HepG2 (cell line): ENCODE measurements around the gene MYBPC2. TPM values are rescaled to one million over a fixed set of nuclear protein-coding genes. Genes with fewer than 3 reads are reported as not detected.

ENCODE experiments used
- GABPA ChIP-seq, 2 experiments: IDR thresholded peaks; 2 replicates each; pipeline ENCODE4 v1.6.1; 2011 to 2016; ENCODE audit warnings: low read depth in 2 of 2, low read length in 1 of 2, missing biosample characterization in 1 of 2, missing genetic modification characterization in 1 of 2
- GMEB1 ChIP-seq: sonication (generic); formaldehyde crosslinking; IDR thresholded peaks from 2 replicates; pipeline ENCODE4 v1.5.1; 2020; ENCODE audit warnings: missing genetic modification reagents, mild to moderate bottlenecking, borderline replicate concordance
- KDM5A ChIP-seq: fragments of 200-600 bp; sonication (generic); IDR thresholded peaks from 2 replicates; pipeline ENCODE4 v1.7.0; 2018; ENCODE audit warnings: antibody characterized with exemption, mild to moderate bottlenecking, low read length, borderline replicate concordance
- MBD4 ChIP-seq: IDR thresholded peaks from 2 replicates; pipeline ENCODE4 v1.6.1; 2012; ENCODE audit warnings: low read length, inconsistent platforms, borderline replicate concordance
- MTERF4 ChIP-seq: sonication (generic); formaldehyde crosslinking; IDR thresholded peaks from 2 replicates; pipeline ENCODE4 v1.8.0; 2023; ENCODE audit warnings: mild to moderate bottlenecking, missing genetic modification reagents
- RBM39 ChIP-seq: fragments of 200-400 bp; formaldehyde crosslinking; IDR thresholded peaks from one replicate; pipeline ENCODE4 v1.6.1; 2018; ENCODE audit warnings: antibody characterized with exemption, mild to moderate bottlenecking, low read depth, low read length; ENCODE audit not compliant: poor library complexity, severe bottlenecking
- RFX3 ChIP-seq: IDR thresholded peaks from 2 replicates; pipeline ENCODE4 v1.6.1; 2016; ENCODE audit warnings: missing biosample characterization, missing genetic modification reagents
- RFXANK ChIP-seq: IDR thresholded peaks from 2 replicates; pipeline ENCODE4 v1.6.1; 2016
- RXRA ChIP-seq: sonication (generic); formaldehyde crosslinking; IDR thresholded peaks from 2 replicates; pipeline ENCODE4 v1.5.1; 2020; ENCODE audit warnings: missing genetic modification reagents
- SMAD3 ChIP-seq: sonication (generic); formaldehyde crosslinking; IDR thresholded peaks from 2 replicates; pipeline ENCODE4 v1.4.0; 2020; ENCODE audit warnings: missing genetic modification reagents
- ZMYM4 ChIP-seq: sonication (generic); formaldehyde crosslinking; IDR thresholded peaks from 2 replicates; pipeline ENCODE4 v1.8.1; 2023; ENCODE audit warnings: mild to moderate bottlenecking, missing genetic modification reagents
- ZNF451 ChIP-seq: sonication (generic); formaldehyde crosslinking; IDR thresholded peaks from 2 replicates; pipeline ENCODE4 v1.5.0; 2020; ENCODE audit warnings: mild to moderate bottlenecking, missing genetic modification reagents
- ZNF550 ChIP-seq: sonication (generic); formaldehyde crosslinking; IDR thresholded peaks from 2 replicates; pipeline ENCODE4 v1.4.0; 2020; ENCODE audit warnings: mild to moderate bottlenecking, missing genetic modification reagents, borderline replicate concordance
- ZNF639 ChIP-seq: conservative IDR thresholded peaks from 2 replicates; pipeline ENCODE4 v1.6.1; 2018; ENCODE audit warnings: missing genetic modification reagents
- polyA plus RNA-seq, 8 experiments: library from polyadenylated mRNA; depleted of rRNA in 3 of 8; stranded (reverse) in 7 of 8; unstranded in 1 of 8; fragments of >200 nt; fragmentation: Illumina TruSeq in 4 of 8; extraction: Trizol in 4 of 8; gene quantifications; 2 replicates each; pipeline versions ENCODE4 v1.2.1 to v1.2.3, GENCODE V29; 2011 to 2016; ENCODE audit warnings: low read depth in 4 of 8, missing spikeins in 1 of 8, mixed read lengths in 1 of 8; ENCODE audit not compliant: insufficient read depth in 1 of 8
- total RNA-seq, 5 experiments: library from RNA; depleted of rRNA; stranded (reverse); fragments of >200 nt; fragmentation: Illumina TruSeq; extraction: Trizol; gene quantifications; 2 replicates each; pipeline ENCODE4 v1.2.3, GENCODE V29; 2016; ENCODE audit warnings: low read depth in 1 of 5
- TF ChIP-seq, protein P1 (sequence below): sonication (generic); formaldehyde crosslinking; IDR thresholded peaks from 2 replicates; pipeline ENCODE4 v1.5.0; 2020; ENCODE audit warnings: mild to moderate bottlenecking, missing genetic modification reagents
- TF ChIP-seq, protein P2 (sequence below): sonication (generic); formaldehyde crosslinking; conservative IDR thresholded peaks from 2 replicates; pipeline ENCODE4 v1.8.0; 2022; ENCODE audit warnings: low read depth, missing genetic modification reagents
- TF ChIP-seq, protein P3 (sequence below): sonication (generic); formaldehyde crosslinking; IDR thresholded peaks from 2 replicates; pipeline ENCODE4 v1.8.1; 2022; ENCODE audit warnings: low read depth, mild to moderate bottlenecking, missing genetic modification reagents

Gene MYBPC2
- total and polyA plus RNA-seq, 2 of the 13 experiments (the other 11 are each of a cell fraction or from before 2014, with no cell fraction given) = not detected

- TF ChIP-seq RFXANK (CRISPR knock-in tag) (no peak), GMEB1 (CRISPR knock-in tag) (no peak), RXRA (no peak), RBM39 (no peak), SMAD3 (CRISPR knock-in tag) (no peak), ZNF451 (CRISPR knock-in tag) (no peak), KDM5A (no peak), GABPA (IDR thresholded peaks at IDR 0.05; ENCODE audit: low read depth, low read length) (no peak), GABPA (CRISPR knock-in tag; IDR thresholded peaks at IDR 0.05; ENCODE audit: low read depth) (no peak), RFX3 (no peak), MBD4 (no peak), ZNF639 (no peak), ZMYM4 (0 out of 2 replicates have a peak, but pooled peaks have one; percentile 22), MTERF4 (CRISPR knock-in tag) (0 out of 2 replicates have a peak, but pooled peaks have one; percentile 54), ZNF550 (CRISPR knock-in tag) (no peak)
- TF ChIP-seq, protein P1, sequence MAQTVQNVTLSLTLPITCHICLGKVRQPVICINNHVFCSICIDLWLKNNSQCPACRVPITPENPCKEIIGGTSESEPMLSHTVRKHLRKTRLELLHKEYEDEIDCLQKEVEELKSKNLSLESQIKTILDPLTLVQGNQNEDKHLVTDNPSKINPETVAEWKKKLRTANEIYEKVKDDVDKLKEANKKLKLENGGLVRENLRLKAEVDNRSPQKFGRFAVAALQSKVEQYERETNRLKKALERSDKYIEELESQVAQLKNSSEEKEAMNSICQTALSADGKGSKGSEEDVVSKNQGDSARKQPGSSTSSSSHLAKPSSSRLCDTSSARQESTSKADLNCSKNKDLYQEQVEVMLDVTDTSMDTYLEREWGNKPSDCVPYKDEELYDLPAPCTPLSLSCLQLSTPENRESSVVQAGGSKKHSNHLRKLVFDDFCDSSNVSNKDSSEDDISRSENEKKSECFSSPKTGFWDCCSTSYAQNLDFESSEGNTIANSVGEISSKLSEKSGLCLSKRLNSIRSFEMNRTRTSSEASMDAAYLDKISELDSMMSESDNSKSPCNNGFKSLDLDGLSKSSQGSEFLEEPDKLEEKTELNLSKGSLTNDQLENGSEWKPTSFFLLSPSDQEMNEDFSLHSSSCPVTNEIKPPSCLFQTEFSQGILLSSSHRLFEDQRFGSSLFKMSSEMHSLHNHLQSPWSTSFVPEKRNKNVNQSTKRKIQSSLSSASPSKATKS (CRISPR knock-in tag) = no peak
- TF ChIP-seq, protein P2, sequence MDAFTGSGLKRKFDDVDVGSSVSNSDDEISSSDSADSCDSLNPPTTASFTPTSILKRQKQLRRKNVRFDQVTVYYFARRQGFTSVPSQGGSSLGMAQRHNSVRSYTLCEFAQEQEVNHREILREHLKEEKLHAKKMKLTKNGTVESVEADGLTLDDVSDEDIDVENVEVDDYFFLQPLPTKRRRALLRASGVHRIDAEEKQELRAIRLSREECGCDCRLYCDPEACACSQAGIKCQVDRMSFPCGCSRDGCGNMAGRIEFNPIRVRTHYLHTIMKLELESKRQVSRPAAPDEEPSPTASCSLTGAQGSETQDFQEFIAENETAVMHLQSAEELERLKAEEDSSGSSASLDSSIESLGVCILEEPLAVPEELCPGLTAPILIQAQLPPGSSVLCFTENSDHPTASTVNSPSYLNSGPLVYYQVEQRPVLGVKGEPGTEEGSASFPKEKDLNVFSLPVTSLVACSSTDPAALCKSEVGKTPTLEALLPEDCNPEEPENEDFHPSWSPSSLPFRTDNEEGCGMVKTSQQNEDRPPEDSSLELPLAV (CRISPR knock-in tag) = no peak
- TF ChIP-seq, protein P3, sequence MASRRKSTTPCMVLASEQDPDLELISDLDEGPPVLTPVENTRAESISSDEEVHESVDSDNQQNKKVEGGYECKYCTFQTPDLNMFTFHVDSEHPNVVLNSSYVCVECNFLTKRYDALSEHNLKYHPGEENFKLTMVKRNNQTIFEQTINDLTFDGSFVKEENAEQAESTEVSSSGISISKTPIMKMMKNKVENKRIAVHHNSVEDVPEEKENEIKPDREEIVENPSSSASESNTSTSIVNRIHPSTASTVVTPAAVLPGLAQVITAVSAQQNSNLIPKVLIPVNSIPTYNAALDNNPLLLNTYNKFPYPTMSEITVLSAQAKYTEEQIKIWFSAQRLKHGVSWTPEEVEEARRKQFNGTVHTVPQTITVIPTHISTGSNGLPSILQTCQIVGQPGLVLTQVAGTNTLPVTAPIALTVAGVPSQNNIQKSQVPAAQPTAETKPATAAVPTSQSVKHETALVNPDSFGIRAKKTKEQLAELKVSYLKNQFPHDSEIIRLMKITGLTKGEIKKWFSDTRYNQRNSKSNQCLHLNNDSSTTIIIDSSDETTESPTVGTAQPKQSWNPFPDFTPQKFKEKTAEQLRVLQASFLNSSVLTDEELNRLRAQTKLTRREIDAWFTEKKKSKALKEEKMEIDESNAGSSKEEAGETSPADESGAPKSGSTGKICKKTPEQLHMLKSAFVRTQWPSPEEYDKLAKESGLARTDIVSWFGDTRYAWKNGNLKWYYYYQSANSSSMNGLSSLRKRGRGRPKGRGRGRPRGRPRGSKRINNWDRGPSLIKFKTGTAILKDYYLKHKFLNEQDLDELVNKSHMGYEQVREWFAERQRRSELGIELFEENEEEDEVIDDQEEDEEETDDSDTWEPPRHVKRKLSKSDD (CRISPR knock-in tag) = no peak
Observed at GRCh38 chr19:50461066-50461875, 28.6 kb downstream of the MYBPC2 start (continued).
